Mesendoderm (in vitro differentiated cells): ENCODE measurements around the gene PIP5K1B.

ENCODE experiments used
- DNase-seq: peaks from one replicate; pipeline ENCODE4 v3.0.0; 2013
- H2AK5ac ChIP-seq: 2 replicates; pipeline ENCODE4 v1.6.1; 2013; ENCODE audit warnings: low read length, inconsistent platforms
- H2BK120ac ChIP-seq: 2 replicates; pipeline ENCODE4 v1.6.1; 2013; ENCODE audit warnings: low read depth, mild to moderate bottlenecking, low read length, moderate library complexity, mixed read lengths
- H2BK15ac ChIP-seq: replicated peaks from 2 replicates; pipeline ENCODE4 v1.6.1; 2013; ENCODE audit warnings: low read depth, mild to moderate bottlenecking, moderate library complexity
- H2BK5ac ChIP-seq: 2 replicates; pipeline ENCODE4 v1.6.1; 2013; ENCODE audit warnings: low read length, inconsistent platforms
- H3K18ac ChIP-seq: 2 replicates; pipeline ENCODE4 v1.6.1; 2013; ENCODE audit warnings: mild to moderate bottlenecking, low read length, mixed read lengths
- H3K23ac ChIP-seq: one replicate; pipeline ENCODE4 v1.6.1; 2013; ENCODE audit warnings: low read length
- H3K27ac ChIP-seq: 2 replicates; pipeline ENCODE4 v1.5.1; 2013; ENCODE audit warnings: low read depth, mild to moderate bottlenecking, inconsistent platforms, low read length, moderate library complexity
- H3K27me3 ChIP-seq: 2 replicates; pipeline ENCODE4 v1.6.1; 2013; ENCODE audit warnings: low read length, control low read depth, mild to moderate bottlenecking, inconsistent platforms; ENCODE audit not compliant: insufficient read depth, poor library complexity
- H3K36me3 ChIP-seq: 2 replicates; pipeline ENCODE4 v1.6.1; 2013; ENCODE audit warnings: low read length, inconsistent platforms; ENCODE audit not compliant: control insufficient read depth, insufficient read depth
- H3K4ac ChIP-seq: one replicate; pipeline ENCODE4 v1.6.1; 2013; ENCODE audit warnings: low read depth, mild to moderate bottlenecking, low read length, moderate library complexity
- H3K4me1 ChIP-seq: 2 replicates; pipeline ENCODE4 v1.6.1; 2013; ENCODE audit warnings: low read depth, low read length, inconsistent platforms; ENCODE audit not compliant: control insufficient read depth
- H3K4me2 ChIP-seq: 2 replicates; pipeline ENCODE4 v1.6.1; 2013; ENCODE audit warnings: low read length
- H3K4me3 ChIP-seq: 2 replicates; pipeline ENCODE4 v1.5.1; 2013; ENCODE audit warnings: mild to moderate bottlenecking, low read length
- H3K56ac ChIP-seq: one replicate; pipeline ENCODE4 v1.6.1; 2013; ENCODE audit warnings: low read length
- H3K79me1 ChIP-seq: 2 replicates; pipeline ENCODE4 v1.6.1; 2013; ENCODE audit warnings: low read length, inconsistent platforms
- H3K79me2 ChIP-seq: 2 replicates; pipeline ENCODE4 v1.6.1; 2013; ENCODE audit warnings: mild to moderate bottlenecking, low read length; ENCODE audit not compliant: control insufficient read depth, insufficient read depth
- H3K9ac ChIP-seq: 2 replicates; pipeline ENCODE4 v1.6.1; 2013; ENCODE audit warnings: low read length, inconsistent platforms
- H4K5ac ChIP-seq: one replicate; pipeline ENCODE4 v1.6.1; 2013; ENCODE audit warnings: low read length
- H4K8ac ChIP-seq: one replicate; pipeline ENCODE4 v1.6.1; 2013; ENCODE audit warnings: low read depth, mild to moderate bottlenecking, control low read depth, low read length, moderate library complexity
- WGBS: extraction: QIAGEN DNeasy Blood & Tissue Kit; methylation state at CpG from one replicate; pipeline ENCODE4 v1.1.7; 2013; ENCODE audit warnings: low lambda C conversion rate, missing lambda C conversion rate; ENCODE audit not compliant: insufficient coverage; ENCODE audit errors: extremely low coverage; 5-methylcytosine and 5-hydroxymethylcytosine counted together

The PIP5K1B gene

DNA sequence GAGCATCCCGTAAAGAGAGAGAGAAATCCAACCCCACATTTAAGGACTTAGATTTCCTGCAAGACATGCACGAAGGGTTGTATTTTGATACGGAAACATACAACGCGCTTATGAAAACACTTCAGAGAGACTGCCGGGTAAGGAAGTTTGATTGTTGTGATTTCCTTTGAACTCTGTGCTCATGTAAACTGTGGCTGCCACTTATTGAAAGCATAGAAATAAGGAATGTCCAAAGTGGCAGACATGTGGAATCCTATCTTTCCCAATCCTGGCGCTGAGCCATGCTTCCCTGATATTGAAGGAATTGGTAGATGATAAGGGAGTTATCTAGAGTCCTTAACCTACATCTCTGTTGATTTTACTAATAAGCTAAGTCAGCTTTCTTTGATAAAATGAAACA lies 189.5 kb downstream of the PIP5K1B start:
- H3K27me3 ChIP-seq = no peaks in the 10 kb centered on the region
- peak overlapping the region; percentile 54 for H3K27ac ChIP-seq
- no peak overlapping the region for H3K23ac ChIP-seq
- no peaks in the 10 kb centered on the region for H3K79me2 ChIP-seq
- no peak overlapping the region for H3K56ac ChIP-seq
- H4K5ac ChIP-seq = no peak overlapping the region
- peak; percentile 86 for DNase-seq
- no peak overlapping the region for H2BK15ac ChIP-seq
- H4K8ac ChIP-seq = no peak overlapping the region
- H3K18ac ChIP-seq = no peak overlapping the region
- H2BK5ac ChIP-seq = peak overlapping the region; percentile 61
- peak overlapping the region; percentile 36 for H2BK120ac ChIP-seq
- H2AK5ac ChIP-seq = no peak overlapping the region
- no peak overlapping the region for H3K9ac ChIP-seq
- no peaks in the 10 kb centered on the region for H3K79me1 ChIP-seq
- H3K4me2 ChIP-seq = no peak overlapping the region
- no peak overlapping the region for H3K4ac ChIP-seq
- no CpG with 5 or more reads among the region's 7 CpGs for WGBS
- H3K36me3 ChIP-seq = no peaks in the 10 kb centered on the region
- H3K4me3 ChIP-seq = no peak overlapping the region
- H3K4me1 ChIP-seq = peaks cover 9% of the 10 kb centered on the region

DNA sequence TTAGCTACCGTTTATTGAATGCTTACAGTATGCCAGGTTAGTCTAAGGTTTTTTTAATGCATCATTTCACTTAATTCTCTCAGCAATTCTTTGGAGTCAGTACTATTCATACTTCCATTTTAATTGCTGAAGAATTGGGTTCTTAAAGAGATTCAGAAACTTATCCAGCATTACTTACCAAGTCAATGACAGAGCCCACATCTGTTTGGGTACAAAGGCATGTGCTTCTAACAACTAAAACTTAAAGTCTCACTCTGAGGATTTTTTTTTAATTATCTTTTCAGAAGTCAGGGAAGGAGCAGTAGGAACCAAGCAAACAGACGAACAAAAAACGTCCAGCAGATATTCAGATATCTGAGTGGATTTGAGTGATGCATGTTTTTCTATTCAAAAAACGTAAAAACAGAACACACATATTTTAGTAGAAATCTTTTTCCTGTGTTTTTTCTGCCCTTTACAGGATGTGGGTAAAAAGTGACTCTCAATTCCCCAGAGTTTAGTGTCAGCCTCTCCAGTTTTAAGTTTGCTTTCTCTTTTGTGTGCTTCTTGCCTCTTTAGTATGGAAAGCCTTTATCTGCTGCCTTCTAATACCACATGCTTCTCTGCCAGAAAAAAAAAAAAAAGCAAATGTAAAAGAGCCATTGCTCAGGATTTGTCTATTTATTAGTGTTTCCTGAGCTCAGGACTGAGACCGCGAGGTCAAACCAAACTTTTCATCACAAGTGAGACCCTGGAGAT lies 190.9 kb downstream of the PIP5K1B start:
- Histone ChIP-seq H3K27me3 (no peaks in the 10 kb centered on the region), H3K79me2 (no peaks in the 10 kb centered on the region), H3K27ac (no peak overlapping the region), H3K36me3 (no peaks in the 10 kb centered on the region), H3K4me2 (no peak overlapping the region), H4K5ac (no peak overlapping the region), H3K79me1 (no peaks in the 10 kb centered on the region), H4K8ac (no peak overlapping the region), H2BK120ac (peak overlapping the region; percentile 68), H3K4me3 (no peak overlapping the region), H3K4me1 (peaks cover 9% of the 10 kb centered on the region), H3K23ac (no peak overlapping the region), H3K56ac (peak overlapping the region; percentile 81), H2BK15ac (no peak overlapping the region), H2BK5ac (peak overlapping the region; percentile 82), H3K9ac (no peak overlapping the region), H3K4ac (peak overlapping the region; percentile 63), H3K18ac (peak overlapping the region; percentile 46), H2AK5ac (no peak overlapping the region)
- no CpG with 5 or more reads among the region's 6 CpGs for WGBS
- no peak for DNase-seq

DNA sequence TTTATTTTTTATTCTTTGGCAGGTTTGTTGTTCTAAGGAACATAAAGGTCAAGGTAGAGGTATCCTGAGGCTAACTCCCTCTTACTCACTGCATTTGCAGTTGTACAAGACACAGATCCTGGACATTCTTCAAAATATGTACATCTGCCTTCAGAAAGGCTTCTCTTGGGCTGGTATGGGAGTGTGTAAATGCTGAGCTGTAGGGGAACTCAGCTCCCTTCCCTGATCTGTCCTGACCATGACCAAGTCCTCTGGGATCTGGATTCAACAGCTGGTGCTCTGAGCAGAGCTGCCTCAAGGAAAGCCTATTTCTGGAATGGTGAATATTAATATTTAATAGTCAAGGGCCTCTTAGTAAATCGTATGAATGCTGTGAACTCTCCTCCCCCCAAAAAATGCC lies 191.4 kb downstream of the PIP5K1B start:
- no peak overlapping the region for H3K4me3 ChIP-seq
- peak overlapping the region; percentile 75 for H2AK5ac ChIP-seq
- no peaks in the 10 kb centered on the region for H3K36me3 ChIP-seq
- no peak overlapping the region for H3K4me2 ChIP-seq
- H2BK15ac ChIP-seq = no peak overlapping the region
- peak overlapping the region; percentile 57 for H3K27ac ChIP-seq
- no peak overlapping the region for H4K8ac ChIP-seq
- peak overlapping the region; percentile 63 for H3K4ac ChIP-seq
- peaks cover 9% of the 10 kb centered on the region for H3K4me1 ChIP-seq
- H3K79me2 ChIP-seq = no peaks in the 10 kb centered on the region
- H4K5ac ChIP-seq = no peak overlapping the region
- H3K9ac ChIP-seq = no peak overlapping the region
- peak overlapping the region; percentile 82 for H2BK5ac ChIP-seq
- H3K27me3 ChIP-seq = no peaks in the 10 kb centered on the region
- no peak for DNase-seq
- no peak overlapping the region for H3K23ac ChIP-seq
- H2BK120ac ChIP-seq = peak overlapping the region; percentile 68
- peak overlapping the region; percentile 46 for H3K18ac ChIP-seq
- H3K79me1 ChIP-seq = no peaks in the 10 kb centered on the region
- H3K56ac ChIP-seq = peak overlapping the region; percentile 81
- no CpG with 5 or more reads among the region's 1 CpG for WGBS

DNA sequence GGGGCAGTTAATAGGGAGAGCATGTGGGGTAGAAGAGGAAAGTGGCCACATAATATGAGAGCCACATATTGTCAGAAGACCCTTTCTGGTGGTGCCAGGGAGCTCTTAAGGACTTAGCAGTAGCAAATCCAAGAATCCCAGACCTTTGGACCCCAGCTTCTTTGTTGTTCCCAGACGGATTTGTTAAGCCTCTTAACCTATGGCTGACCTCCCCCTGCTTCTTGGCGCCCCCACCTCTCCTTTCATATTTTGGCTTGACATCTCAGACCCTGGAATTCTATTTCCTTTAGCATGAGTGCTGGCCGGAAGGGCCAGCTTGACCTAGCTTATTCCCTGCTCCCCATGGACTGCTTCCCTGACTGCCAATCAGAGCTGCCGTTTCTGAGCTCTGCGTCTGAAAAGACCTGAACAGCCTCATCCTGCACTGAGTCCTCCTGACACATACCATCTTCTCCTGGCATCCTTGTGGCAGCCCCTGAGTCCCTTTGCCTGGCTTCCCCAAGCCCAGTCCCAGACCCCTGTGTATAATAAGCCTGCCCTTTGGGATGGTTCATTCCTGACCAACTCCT lies 192.6 kb downstream of the PIP5K1B start:
- Histone ChIP-seq H3K79me2 (no peaks in the 10 kb centered on the region), H3K18ac (peak overlapping the region; percentile 16), H2BK5ac (peak overlapping the region; percentile 92), H3K36me3 (no peaks in the 10 kb centered on the region), H3K9ac (no peak overlapping the region), H3K4me2 (no peak overlapping the region), H3K27ac (peak overlapping the region; percentile 67), H3K79me1 (no peaks in the 10 kb centered on the region), H2AK5ac (peak overlapping the region; percentile 84), H3K27me3 (no peaks in the 10 kb centered on the region), H3K23ac (no peak overlapping the region), H2BK120ac (no peak overlapping the region), H4K8ac (no peak overlapping the region), H3K56ac (peak overlapping the region; percentile 73), H3K4me3 (no peak overlapping the region), H4K5ac (no peak overlapping the region), H3K4ac (no peak overlapping the region), H2BK15ac (no peak overlapping the region), H3K4me1 (peaks cover 9% of the 10 kb centered on the region)
- no CpG with 5 or more reads among the region's 5 CpGs for WGBS
- DNase-seq = no peak

DNA sequence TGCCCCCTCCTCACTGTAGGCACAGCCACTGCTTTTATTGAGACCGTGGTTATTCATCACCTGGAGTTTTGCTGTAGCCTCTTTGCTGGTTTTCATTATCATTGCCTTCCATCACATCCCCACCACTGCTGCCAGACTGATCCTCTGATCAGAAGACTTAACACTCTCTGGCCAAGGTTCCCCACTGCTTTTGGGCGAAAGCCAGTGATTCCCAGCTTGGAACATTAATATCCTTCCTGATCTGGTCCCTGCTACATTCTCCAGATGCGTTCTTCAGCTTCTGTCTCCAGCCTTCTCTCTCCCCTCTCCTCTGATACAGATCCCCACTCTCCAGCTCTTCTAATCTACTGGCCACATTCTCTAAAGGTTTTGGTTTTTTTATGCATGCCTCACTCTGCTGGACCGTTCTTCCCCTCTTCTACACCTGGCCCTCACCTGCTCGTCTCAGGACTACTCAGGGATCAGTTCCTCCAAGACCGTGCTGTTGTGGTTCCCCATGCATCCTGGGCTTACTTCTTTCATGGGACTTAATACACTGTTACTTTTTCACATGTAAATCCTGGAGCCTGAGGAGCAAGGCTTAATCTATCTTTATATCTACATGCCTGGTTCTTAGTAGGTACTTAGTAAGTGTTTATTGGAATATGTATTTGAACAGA lies 193.9 kb downstream of the PIP5K1B start:
- no CpG with 5 or more reads among the region's 6 CpGs for WGBS
- no peaks in the 10 kb centered on the region for H3K36me3 ChIP-seq
- no peak overlapping the region for H2AK5ac ChIP-seq

More for the DNA sequence above, 193.9 kb downstream of the PIP5K1B start:
- Histone ChIP-seq H3K56ac (peak overlapping the region; percentile 75), H3K27ac (peak overlapping the region; percentile 22), H3K79me1 (no peaks in the 10 kb centered on the region), H3K23ac (no peak overlapping the region), H2BK120ac (no peak overlapping the region), H3K4me3 (no peak overlapping the region), H3K4me2 (no peak overlapping the region), H3K4ac (peak overlapping the region; percentile 36), H3K79me2 (no peaks in the 10 kb centered on the region), H3K4me1 (peaks cover 9% of the 10 kb centered on the region), H2BK15ac (no peak overlapping the region), H3K27me3 (no peaks in the 10 kb centered on the region), H4K8ac (no peak overlapping the region), H4K5ac (no peak overlapping the region), H3K18ac (peak overlapping the region; percentile 44), H2BK5ac (peak overlapping the region; percentile 54), H3K9ac (no peak overlapping the region)
- DNase-seq = peak; percentile 54
